GM18505 (cell line): Measurements from ENCODE around the gene SPG11.
"Not testable (repeated sequence)": the region's sequence is repeated elsewhere in the genome, so short reads cannot be mapped to it uniquely, and the experiment has no call there.

Experiments
- ATAC-seq: cut with Tn5 transposase; IDR thresholded peaks from one replicate; pipeline ENCODE4 v1.9.1; 2021; ENCODE audit not compliant: unreplicated experiment
- POLR2A ChIP-seq: IDR thresholded peaks from 4 replicates; pipeline ENCODE4 v1.6.1; 2011; ENCODE audit warnings: borderline replicate concordance; ENCODE audit not compliant: insufficient read depth, insufficient read length; ENCODE audit errors: extremely low read depth

Gene SPG11

DNA sequence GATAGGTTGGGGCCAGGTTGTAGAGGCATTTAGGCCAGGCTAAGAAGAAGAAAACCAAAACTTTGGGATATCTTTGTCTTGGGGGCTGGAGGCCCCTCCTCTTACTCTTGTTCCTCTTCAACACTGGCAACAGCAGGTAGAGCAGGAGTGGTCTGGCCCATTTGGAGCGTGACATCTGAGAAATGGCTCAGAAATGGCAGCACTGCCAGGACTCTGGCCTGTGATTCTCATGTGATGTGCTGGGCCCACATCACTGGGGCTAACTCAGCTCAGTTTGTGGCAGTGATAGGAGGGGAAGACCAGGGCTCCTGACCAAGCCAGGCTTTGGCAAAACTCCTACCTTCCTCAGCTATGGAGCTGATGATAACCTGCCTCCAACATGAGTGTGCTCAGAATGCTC is 29.2 kb upstream of the SPG11 start:
- no peak for TF ChIP-seq POLR2A
- no peak for ATAC-seq

DNA sequence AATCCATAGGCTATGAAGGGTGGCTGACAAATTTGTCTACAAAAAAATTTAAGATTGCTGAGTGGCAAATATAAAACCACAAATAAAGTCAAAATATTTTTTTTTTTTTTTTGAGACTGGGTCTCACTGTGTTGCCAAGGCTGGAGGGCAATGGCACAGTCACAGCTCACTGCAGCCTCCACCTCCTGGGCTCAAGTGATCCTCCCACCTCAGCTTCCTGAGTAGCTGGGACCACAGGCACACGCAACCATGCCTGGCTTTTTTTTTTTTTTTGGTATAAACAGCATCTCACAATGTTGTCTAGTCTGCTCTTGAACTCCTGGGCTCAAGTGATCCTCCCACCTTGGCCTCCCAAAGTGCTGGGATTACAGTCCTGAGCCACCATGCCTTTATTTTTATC is 26.8 kb upstream of the SPG11 start:
- not testable (repeated sequence) for ATAC-seq

DNA sequence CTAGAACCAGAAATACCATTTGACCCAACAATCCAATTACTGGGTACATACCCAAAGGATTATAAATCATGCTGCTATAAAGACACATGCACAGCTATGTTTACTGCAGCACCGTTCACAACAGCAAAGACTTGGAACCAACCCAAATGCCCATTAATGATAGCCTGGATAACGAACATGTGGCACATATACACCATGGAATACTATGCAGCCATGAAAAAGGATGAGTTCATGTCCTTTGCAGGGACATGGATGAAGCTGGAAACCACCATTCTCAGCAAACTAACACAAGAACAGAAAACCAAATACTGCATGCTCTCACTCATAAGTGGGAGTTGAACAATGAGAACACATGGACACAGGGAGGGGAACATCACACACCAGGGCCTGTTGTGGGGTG is 25.9 kb upstream of the SPG11 start:
- ATAC-seq = not testable (repeated sequence)

DNA sequence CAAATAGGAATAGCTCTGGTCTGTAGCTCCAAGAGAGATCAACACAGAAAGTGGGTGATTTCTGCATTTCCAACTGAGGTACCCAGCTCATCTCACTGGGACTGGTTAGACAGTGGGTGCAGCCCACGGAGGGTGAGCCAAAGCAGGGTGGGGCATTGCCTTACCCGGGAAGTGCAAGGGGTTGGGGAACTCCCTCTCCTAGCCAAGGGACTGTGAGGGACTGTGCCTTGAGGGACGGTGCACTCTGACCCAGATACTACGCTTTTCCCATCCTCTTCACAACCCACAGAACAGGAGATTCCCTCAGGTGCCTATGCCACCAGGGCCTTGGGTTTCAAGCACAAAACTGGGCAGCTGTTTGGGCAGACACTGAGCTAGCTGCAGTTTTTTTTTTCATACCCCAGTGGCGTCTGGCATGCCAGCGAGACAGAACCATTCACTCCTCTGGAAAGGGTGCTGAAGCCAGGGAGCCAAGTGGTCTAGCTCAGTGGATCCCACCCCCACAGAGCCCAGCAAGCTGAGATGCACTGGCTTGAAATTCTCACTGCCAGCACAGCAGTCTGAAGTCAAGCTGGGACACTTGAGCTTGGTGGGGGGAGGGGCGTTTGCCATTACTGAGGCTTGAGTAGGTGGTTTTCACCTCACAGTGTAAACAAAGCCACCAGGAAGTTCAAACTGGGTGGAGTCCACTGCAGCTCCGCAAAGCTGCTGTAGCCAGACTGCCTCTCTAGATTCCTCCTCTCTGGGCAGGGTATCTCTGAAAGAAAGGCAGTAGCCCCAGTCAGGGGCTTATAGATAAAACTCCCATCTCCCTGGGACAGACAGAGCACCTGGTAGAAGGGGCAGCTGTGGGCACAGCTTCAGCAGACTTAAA is 19.6 kb upstream of the SPG11 start:
- not testable (repeated sequence) for ATAC-seq

DNA sequence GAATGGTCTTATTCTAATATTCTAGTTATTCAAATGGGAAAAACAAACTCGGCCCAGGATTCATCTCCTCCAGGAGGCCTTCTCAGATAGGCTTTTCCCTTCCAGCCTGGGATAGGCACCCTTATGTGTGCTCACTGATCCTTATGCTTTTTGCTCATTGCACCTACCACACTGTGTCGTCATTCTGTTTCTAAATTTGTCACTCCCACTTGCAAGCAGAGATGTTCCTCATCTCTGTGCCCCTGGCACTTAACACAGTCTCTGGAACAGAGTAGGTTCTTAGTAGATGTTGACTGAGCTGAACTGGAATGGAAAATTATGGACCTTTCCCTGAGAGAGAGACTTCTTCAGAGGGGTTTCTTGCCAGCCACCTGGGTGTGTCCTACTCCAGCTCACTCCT is 18.7 kb upstream of the SPG11 start:
- no peak for TF ChIP-seq POLR2A
- ATAC-seq = no peak

DNA sequence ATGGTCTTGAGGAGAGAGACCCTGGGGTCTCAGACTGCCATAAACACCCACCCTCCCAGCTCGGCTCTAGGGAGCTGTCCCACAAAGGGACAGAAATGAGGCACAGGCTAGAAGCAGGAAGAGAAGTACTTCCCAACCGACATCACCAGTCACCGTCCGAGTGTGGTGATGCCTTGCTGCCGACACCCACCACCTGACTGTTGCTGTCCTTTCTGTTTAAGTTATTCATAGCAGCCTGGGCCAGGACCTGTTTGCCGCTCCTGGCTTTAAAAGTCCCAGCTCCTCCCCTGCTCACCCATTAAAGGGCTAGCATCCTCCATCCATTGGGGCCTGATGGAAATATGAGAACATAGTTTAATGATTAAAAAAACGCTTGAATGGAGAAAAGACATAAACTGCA is 13.2 kb upstream of the SPG11 start:
- peak; percentile 55 for TF ChIP-seq POLR2A
- no peak for ATAC-seq

DNA sequence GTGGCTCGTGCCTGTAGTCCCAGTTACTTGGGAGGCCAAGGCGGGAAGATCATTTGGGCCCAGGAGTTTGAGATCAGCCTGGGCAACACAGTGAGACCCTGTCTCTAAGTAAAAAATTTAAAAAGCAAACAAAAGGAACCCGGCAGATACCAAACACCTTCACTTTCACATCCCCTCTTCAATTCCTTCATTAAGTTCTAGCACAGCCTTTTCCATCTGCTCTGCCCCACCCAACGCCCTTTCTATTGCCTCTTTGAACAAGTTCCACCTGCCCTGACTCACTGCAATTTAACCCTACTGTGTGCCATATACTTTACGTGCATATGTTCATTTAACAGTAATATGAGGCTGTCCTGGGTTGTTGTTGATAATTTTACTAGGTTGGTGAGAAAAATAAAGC is 12.4 kb upstream of the SPG11 start:
- no peak for TF ChIP-seq POLR2A
- no peak for ATAC-seq

DNA sequence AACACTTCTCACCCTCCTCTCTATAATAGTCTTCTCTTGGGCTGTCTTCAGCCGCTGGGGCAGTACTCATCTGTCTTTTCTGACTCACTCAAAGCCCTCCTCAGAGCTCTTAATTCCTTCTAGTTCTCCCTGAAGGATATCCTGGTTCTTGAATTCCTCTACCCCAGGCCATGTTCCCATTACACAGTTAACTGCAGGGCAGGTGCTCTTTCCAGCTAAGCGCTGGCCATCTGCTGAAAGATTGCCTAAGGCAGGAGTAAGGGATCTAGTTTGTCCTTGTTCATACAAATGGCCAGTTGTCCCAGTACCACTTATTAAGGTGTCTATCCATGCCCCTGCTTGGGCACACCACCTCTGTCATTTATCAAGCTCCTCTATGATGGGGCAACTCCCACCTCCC is 10.2 kb upstream of the SPG11 start:
- TF ChIP-seq POLR2A = no peak
- no peak for ATAC-seq

DNA sequence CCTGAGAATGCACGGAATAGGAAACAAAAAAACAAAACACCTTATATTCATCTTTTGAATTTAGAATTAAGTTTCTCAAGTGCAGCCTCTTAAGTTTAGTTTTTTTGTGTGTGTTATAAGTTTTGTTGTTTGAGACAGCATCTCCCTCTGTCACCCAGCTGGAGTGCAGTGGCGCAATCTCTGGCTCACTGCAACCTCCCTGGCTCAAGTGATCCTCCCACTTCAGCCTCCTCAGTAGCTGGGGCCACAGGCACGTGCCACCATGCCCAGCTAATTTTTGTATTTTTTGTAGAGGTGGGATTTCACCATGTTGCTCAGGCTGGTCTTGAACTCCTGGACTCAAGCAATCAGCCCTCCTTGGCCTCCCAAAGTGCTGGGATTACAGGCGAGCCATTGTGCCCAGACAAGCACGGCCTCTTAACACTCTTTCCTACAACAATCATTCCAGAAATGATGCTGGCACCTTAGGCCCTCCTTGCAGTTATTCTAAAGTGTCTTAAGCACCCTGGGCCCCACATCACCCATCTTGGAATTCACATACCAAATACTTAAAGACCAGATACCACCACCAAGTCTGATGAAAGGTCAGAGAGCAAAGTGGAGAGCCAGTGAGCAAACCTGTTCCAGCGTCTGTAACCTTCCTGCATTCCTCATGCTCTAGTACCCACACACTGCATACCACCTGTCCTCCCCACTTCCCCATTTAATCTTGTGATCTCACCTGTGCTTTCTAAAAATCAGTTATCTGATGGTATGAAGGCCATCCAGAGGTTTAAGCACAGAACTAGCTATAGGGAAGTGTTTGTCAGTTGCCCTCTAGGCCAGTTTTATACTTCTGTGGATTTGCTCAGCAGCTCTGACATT is 6.9 kb upstream of the SPG11 start:
- no peak for TF ChIP-seq POLR2A
- no peak for ATAC-seq

DNA sequence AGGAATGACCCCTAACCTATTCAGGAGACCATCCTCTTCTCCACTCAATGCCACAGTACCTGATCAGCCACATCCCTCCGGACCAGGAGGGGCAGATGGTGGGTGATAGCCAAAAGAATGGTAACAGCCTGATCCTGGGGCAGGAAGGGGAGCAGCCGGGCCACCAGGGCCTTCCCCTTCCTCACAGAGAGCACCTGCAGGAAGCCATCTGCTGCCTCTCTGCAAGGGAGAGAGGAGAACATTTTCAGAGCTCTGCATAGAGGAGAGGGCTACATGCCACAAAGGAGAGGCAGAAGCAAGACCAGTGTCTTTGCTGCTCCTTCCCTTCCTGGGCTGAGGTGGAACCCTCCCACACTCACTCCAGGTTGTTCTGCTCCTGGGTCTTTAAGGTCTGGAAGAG is 5.5 kb upstream of the SPG11 start:
- ATAC-seq = no peak
- TF ChIP-seq POLR2A = no peak

DNA sequence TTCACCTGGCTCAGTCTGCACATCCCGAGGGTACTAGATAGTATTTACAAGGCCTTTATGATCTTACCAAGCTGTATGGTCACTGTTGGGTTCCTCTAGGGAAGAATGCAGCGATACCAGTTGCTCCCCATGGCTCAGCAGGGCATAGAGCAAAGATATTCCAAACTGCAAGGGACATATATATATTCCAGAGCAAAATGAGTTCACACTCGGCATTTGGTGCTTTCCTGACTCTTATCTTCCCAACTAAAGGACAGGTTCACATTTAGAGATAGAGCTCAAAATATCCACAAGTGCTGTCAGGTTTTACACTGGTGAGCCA is 3.5 kb upstream of the SPG11 start:
- TF ChIP-seq POLR2A = no peak
- no peak for ATAC-seq

DNA sequence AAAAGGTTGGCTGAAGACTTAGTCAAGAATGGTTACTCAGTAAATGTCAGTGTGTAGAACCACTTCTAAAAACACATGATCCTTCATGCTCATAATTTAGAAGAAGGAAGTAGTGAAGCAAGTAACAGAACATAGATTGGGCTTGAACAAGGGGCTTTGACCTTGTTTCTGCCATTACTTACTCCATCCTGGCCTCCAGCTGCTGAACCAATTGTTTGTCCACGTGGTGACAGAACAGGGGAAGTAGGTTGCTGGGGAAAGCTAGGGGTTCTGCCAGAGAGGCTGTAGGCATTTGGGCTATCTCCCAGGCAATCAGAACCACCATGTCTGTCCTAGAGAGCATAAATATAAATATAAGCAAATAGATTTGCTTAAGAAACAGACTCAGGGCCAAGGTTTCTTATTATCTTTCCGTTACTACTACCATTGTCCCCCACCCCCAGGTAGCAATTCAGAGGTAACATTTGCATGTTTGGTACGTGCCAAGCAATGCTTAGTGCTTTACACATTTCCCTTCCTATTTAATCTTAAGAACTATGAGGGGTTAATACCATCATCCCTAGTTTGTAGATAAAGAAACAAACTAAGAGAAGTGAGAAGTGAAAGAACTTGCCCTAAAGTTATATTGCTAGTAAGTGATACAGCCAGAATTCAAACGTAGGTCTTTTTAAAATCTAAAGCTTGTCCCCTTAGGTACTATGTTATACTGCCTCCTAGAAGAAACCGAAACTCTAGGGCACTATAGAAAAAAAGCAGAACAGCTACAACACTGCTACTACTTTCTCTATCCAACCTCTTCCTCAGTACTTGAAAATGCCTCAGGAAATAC is 3.0 kb upstream of the SPG11 start:
- TF ChIP-seq POLR2A = peak; percentile 26
- ATAC-seq = no peak

DNA sequence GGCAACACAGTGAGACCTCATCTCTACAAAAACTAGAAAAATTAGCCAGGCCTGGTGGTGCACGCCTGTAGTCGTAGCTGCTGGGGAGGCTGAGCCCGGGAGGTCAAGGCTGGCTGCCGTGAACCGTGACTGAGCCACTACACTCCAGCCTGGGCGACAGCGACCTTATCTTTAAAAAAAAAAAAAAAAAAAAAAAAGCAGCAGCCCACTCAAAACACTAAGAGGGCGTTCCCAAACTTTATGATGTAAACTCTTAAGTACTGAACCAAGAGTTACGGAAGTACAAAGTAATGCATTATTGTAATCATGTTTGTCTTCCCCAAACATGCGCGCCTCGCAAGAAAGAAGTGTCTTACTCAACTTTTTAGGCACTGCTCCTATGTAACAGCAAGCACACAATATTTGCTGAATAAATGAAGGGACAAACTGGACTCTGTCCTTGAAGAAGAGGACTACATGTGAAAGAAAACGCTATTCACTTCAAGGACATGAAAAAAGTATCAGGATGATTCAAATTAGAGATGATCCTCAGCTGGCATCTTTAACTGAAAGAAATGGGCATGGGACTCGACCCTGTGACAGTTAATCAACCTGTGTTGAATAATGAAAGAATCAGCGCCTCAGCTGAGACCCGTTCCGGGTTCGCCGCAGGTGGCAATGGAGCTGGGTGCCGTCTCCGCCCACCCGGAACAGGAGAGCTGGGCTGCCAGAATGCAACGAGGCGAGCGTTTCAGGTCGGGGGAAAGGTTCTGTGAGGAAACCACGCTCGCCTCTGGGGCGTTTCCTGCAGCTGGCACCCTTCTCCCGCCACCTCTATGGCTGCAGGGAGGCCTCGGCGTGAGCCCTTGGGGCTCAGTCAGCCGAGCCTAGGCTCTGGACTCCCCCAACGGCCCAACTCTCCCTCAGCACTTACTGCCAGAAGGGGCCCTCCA is 718 bp downstream of the SPG11 start:
- peak; percentile 53 for ATAC-seq
- no peak for TF ChIP-seq POLR2A
